Fibroblast of lung (primary cell): ENCODE data around the gene LIPH.

Experiments
- CTCF ChIP-seq, 2 donors: IDR thresholded peaks in 1 of 2; conservative IDR thresholded peaks in 1 of 2; 1 replicate in 1 of 2; 2 replicates in 1 of 2; pipeline ENCODE4 v1.5.1; 2011 to 2012; ENCODE audit warnings: low read length in 2 of 2, control low read depth in 1 of 2, inconsistent platforms in 1 of 2, low read depth in 1 of 2, mild to moderate bottlenecking in 1 of 2
- EZH2 ChIP-seq: IDR thresholded peaks from 2 replicates; pipeline ENCODE4 v1.5.1; 2012; ENCODE audit warnings: low read length, control low read depth, mild to moderate bottlenecking; ENCODE audit errors: missing control alignments

- TF ChIP-seq CTCF (conservative IDR thresholded peaks at IDR 0.05 in 1 of 2, IDR thresholded peaks at IDR 0.05 in 1 of 2; ENCODE audit: low read depth in 1 of 2, low read length in 2 of 2): no peak
- TF ChIP-seq EZH2: no peak
Observed at GRCh38 chr3:185460309-185460708, 92.1 kb downstream of the LIPH start.
